ENCODE results near the gene RSF1. TPM values are rescaled to one million over a fixed set of nuclear protein-coding genes. Genes with fewer than 3 reads are reported as not detected.

RSF1 gene
- total RNA-seq, 1 donor from 2014 or later = 109 TPM

- Mint-ChIP-seq H3K36me3 (peaks cover 44% of the 10 kb centered on the region), H3K4me1 (no peaks in the 10 kb centered on the region), H3K27ac (no peak overlapping the region), H3K4me3 (no peak overlapping the region), H3K27me3 (ENCODE audit: low read depth) (no peaks in the 10 kb centered on the region), H3K9me3 (no peaks in the 10 kb centered on the region)
- TF ChIP-seq CTCF (IDR thresholded peaks at IDR 0.05; ENCODE audit: unreplicated experiment) = peak; percentile 73
- no peak for DNase-seq (ENCODE audit: low spot score in 2 of 2, unreplicated experiment in 2 of 2)
Observed at GRCh38 chr11:77619576-77620198, 200.8 kb downstream of the RSF1 start.

GRCh38 chr11:77617892-77618291, 202.6 kb downstream of the RSF1 start:
- Mint-ChIP-seq H3K4me1 (no peaks in the 10 kb centered on the region), H3K27ac (no peak overlapping the region), H3K36me3 (peaks cover 42% of the 10 kb centered on the region), H3K4me3 (no peak overlapping the region), H3K27me3 (ENCODE audit: low read depth) (no peaks in the 10 kb centered on the region), H3K9me3 (no peaks in the 10 kb centered on the region)
- DNase-seq (ENCODE audit: low spot score in 2 of 2, unreplicated experiment in 2 of 2) = no peak
- TF ChIP-seq CTCF (IDR thresholded peaks at IDR 0.05; ENCODE audit: unreplicated experiment) = no peak

- Mint-ChIP-seq H3K27me3 (ENCODE audit: low read depth) (no peaks in the 10 kb centered on the region), H3K4me1 (no peaks in the 10 kb centered on the region), H3K4me3 (no peak overlapping the region), H3K36me3 (peaks cover 17% of the 10 kb centered on the region), H3K9me3 (no peaks in the 10 kb centered on the region), H3K27ac (no peak overlapping the region)
- no peak for TF ChIP-seq CTCF (IDR thresholded peaks at IDR 0.05; ENCODE audit: unreplicated experiment)
- DNase-seq (ENCODE audit: low spot score in 2 of 2, unreplicated experiment in 2 of 2) = no peak
Observed at GRCh38 chr11:77611921-77612320, 208.6 kb downstream of the RSF1 start.

Other genes starting within 250 kb of the RSF1 start
- gene AQP11, start 230.8 kb downstream of the RSF1 start, total RNA-seq = 1.8 to 1.9 TPM (median 1.9 TPM) in 3 replicates
- gene CLNS1A, start 182.9 kb downstream of the RSF1 start, total RNA-seq = 151 to 167 TPM (median 164 TPM) in 3 replicates
- 26.7 to 30.0 TPM (median 27.2 TPM) in 3 replicates for gene AAMDC, start 422 bp upstream of the RSF1 start, total RNA-seq
- gene INTS4, start 173.9 kb upstream of the RSF1 start, total RNA-seq = 44.4 to 48.3 TPM (median 44.7 TPM) in 3 replicates
- gene KCTD14, start 202.6 kb upstream of the RSF1 start, total RNA-seq = 5.4 to 6.4 TPM (median 5.4 TPM) in 3 replicates
- gene THRSP, start 243.1 kb upstream of the RSF1 start, total RNA-seq = 0.31 to 0.38 TPM (median 0.32 TPM) in 3 replicates

Data from mesothelial cell of epicardium (in vitro differentiated cells).